OCI-LY1 (cell line): ENCODE results near the gene OPHN1.

Experiments used
- H2AFZ ChIP-seq: fragments of 200-600 bp; sonication (generic), shearing (Covaris generic); 2 replicates; pipeline ENCODE4 v1.6.0; 2014; ENCODE audit warnings: antibody characterized with exemption, mild to moderate bottlenecking, low read length
- H3F3A ChIP-seq: fragments of 200-600 bp; sonication (generic), shearing (Covaris generic); 2 replicates; pipeline ENCODE4 v1.6.0; 2014; ENCODE audit warnings: mild to moderate bottlenecking, antibody characterized with exemption, low read length, moderate library complexity; ENCODE audit not compliant: insufficient read depth
- H3K27ac ChIP-seq: fragments of 200-600 bp; sonication (generic); 2 replicates; pipeline ENCODE4 v1.5.1; 2014; ENCODE audit warnings: low read length, mixed run types, mild to moderate bottlenecking, low read depth; ENCODE audit not compliant: poor library complexity, severe bottlenecking
- H3K27me3 ChIP-seq: fragments of 200-600 bp; sonication (generic); 2 replicates; pipeline ENCODE4 v1.6.0; 2014; ENCODE audit warnings: antibody characterized with exemption, mild to moderate bottlenecking, low read length, moderate library complexity; ENCODE audit not compliant: insufficient read depth
- H3K36me3 ChIP-seq: fragments of 200-600 bp; sonication (generic); 2 replicates; pipeline ENCODE4 v1.6.1; 2014; ENCODE audit warnings: mild to moderate bottlenecking, antibody characterized with exemption, low read length, moderate library complexity, mixed read lengths; ENCODE audit not compliant: insufficient read depth
- H3K4me1 ChIP-seq: fragments of 200-600 bp; sonication (generic); 2 replicates; pipeline ENCODE4 v1.5.1; 2014; ENCODE audit warnings: mild to moderate bottlenecking, low read length, moderate library complexity; ENCODE audit not compliant: insufficient read depth, severe bottlenecking
- H3K4me2 ChIP-seq: fragments of 200-600 bp; sonication (generic), shearing (Covaris generic); 2 replicates; pipeline ENCODE4 v1.6.1; 2014; ENCODE audit warnings: low read length
- H3K4me3 ChIP-seq: fragments of 200-600 bp; sonication (generic); 2 replicates; pipeline ENCODE4 v1.5.1; 2014; ENCODE audit warnings: low read length, low read depth, mild to moderate bottlenecking, mixed read lengths; ENCODE audit not compliant: poor library complexity, severe bottlenecking
- H3K79me2 ChIP-seq: fragments of 200-600 bp; shearing (Covaris generic); 2 replicates; pipeline ENCODE4 v1.6.1; 2016; ENCODE audit warnings: mixed run types, low read length, mixed read lengths; ENCODE audit not compliant: insufficient read depth
- H3K9ac ChIP-seq: fragments of 200-600 bp; sonication (generic), shearing (Covaris generic); 2 replicates; pipeline ENCODE4 v1.6.1; 2014; ENCODE audit warnings: mild to moderate bottlenecking, low read length, mixed read lengths
- H3K9me2 ChIP-seq: fragments of 200-600 bp; sonication (generic), shearing (Covaris generic); 2 replicates; pipeline ENCODE4 v1.6.1; 2014; ENCODE audit warnings: low read depth, mild to moderate bottlenecking, low read length, mixed read lengths
- H3K9me3 ChIP-seq: fragments of 200-600 bp; shearing (Covaris generic); 2 replicates; pipeline ENCODE4 v1.6.1; 2014; ENCODE audit warnings: low read length, mixed read lengths
- H4K20me1 ChIP-seq: fragments of 200-600 bp; sonication (generic), shearing (Covaris generic); 2 replicates; pipeline ENCODE4 v1.6.0; 2016; ENCODE audit warnings: mild to moderate bottlenecking, low read length; ENCODE audit not compliant: insufficient read depth
- EZH2 ChIP-seq: fragments of 200-600 bp; sonication (generic), shearing (Covaris generic); IDR thresholded peaks from 2 replicates; pipeline ENCODE4 v1.8.0; 2017; ENCODE audit warnings: borderline replicate concordance, mixed run types, mild to moderate bottlenecking, antibody characterized with exemption, low read length, moderate library complexity, mixed read lengths
- TF ChIP-seq, protein P1 (sequence below): fragments of 200-600 bp; sonication (generic), shearing (Covaris generic); IDR thresholded peaks from 2 replicates; pipeline ENCODE4 v1.5.1; 2017; ENCODE audit warnings: mild to moderate bottlenecking, antibody characterized with exemption, low read length, moderate library complexity, mixed read lengths

Gene OPHN1

DNA sequence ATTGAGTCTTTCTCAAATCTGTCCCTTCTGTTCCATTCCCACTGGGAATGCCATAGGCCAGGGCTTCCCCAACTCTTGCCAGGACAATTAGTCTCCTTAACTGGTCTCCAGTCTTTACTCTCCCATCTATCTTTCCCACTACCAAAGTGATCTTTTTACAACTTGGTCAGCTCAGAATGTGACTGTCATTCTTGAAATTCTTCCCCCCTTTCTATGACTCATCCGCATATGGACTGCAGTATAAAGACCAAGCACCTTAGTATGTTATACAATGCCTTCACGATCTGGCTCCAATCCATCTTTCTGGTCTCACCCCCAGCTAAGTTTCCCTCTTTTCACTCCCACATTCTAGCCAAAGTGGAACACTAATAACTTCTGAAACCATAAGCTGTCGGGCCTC, 383.8 kb downstream of the OPHN1 start:
- H3F3A ChIP-seq: no peaks in the 10 kb centered on the region
- no peaks in the 10 kb centered on the region for H4K20me1 ChIP-seq
- no peaks in the 10 kb centered on the region for H3K79me2 ChIP-seq
- H3K27me3 ChIP-seq: no peaks in the 10 kb centered on the region
- no peak overlapping the region for H2AFZ ChIP-seq
- TF ChIP-seq EZH2: no peak
- TF ChIP-seq, protein P1, sequence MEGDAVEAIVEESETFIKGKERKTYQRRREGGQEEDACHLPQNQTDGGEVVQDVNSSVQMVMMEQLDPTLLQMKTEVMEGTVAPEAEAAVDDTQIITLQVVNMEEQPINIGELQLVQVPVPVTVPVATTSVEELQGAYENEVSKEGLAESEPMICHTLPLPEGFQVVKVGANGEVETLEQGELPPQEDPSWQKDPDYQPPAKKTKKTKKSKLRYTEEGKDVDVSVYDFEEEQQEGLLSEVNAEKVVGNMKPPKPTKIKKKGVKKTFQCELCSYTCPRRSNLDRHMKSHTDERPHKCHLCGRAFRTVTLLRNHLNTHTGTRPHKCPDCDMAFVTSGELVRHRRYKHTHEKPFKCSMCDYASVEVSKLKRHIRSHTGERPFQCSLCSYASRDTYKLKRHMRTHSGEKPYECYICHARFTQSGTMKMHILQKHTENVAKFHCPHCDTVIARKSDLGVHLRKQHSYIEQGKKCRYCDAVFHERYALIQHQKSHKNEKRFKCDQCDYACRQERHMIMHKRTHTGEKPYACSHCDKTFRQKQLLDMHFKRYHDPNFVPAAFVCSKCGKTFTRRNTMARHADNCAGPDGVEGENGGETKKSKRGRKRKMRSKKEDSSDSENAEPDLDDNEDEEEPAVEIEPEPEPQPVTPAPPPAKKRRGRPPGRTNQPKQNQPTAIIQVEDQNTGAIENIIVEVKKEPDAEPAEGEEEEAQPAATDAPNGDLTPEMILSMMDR: no peak
- no peak overlapping the region for H3K4me3 ChIP-seq
- no peaks in the 10 kb centered on the region for H3K36me3 ChIP-seq
- no peak overlapping the region for H3K4me2 ChIP-seq
- H3K9ac ChIP-seq: no peak overlapping the region
- H3K4me1 ChIP-seq: no peaks in the 10 kb centered on the region
- H3K9me3 ChIP-seq: no peaks in the 10 kb centered on the region
- H3K9me2 ChIP-seq: no peaks in the 10 kb centered on the region
- H3K27ac ChIP-seq: no peak overlapping the region

DNA sequence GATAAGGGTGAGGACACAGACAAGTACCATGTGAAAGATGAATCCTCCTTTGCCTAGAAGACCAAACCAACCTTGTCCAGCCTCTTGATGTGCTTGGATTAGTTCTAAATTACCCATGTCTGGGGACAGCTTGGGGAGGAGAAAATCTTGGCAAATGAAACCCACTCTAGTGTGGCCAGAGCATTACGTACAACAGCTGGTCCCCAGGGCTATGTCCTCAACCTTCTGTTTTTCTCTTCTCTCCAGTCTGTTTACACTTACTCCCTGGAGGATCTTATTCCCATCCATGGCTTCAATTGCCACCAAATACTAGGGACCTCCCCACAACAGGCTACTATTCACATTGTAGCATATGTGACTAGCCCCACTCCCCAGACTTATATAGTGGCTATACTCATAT, 384.5 kb downstream of the OPHN1 start:
- Histone ChIP-seq H3K27me3 (no peaks in the 10 kb centered on the region), H3K9me3 (no peaks in the 10 kb centered on the region), H3K4me1 (no peaks in the 10 kb centered on the region), H2AFZ (no peak overlapping the region), H3K27ac (no peak overlapping the region), H3K36me3 (no peaks in the 10 kb centered on the region), H3K9me2 (no peaks in the 10 kb centered on the region), H3K4me2 (no peak overlapping the region), H3F3A (no peaks in the 10 kb centered on the region), H4K20me1 (no peaks in the 10 kb centered on the region), H3K79me2 (no peaks in the 10 kb centered on the region), H3K9ac (no peak overlapping the region), H3K4me3 (no peak overlapping the region)
- TF ChIP-seq, protein P1: no peak
- TF ChIP-seq EZH2: no peak

DNA sequence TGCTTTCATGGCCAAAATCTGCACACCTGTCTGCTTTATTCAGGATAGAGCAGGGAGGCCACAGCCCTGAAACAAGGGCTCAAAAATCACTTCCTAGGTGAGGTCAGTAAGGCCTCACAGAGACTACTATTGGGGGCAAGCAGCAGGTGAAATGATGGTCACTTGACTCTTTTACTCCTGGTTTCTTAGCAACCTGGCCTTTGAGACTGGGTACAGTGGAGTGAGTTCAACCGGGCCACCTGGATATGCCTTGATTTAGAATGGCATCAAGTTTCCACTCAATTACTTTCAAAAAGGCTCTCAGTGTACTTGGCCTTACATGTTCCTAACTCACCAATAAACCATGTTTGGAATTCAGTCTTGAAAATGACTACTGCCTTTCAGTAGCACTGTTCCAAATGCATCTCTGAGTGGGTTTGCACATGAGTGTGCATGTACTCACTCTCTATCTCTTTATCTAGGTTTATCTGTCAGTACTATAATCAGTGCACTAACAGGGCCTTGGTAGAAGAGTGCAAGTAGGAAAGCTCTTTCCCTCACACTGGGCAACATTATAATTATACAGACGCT, 388.2 kb downstream of the OPHN1 start:
- Histone ChIP-seq H3K4me2 (no peak overlapping the region), H3K4me3 (no peak overlapping the region), H3K79me2 (no peaks in the 10 kb centered on the region), H2AFZ (no peak overlapping the region), H4K20me1 (no peaks in the 10 kb centered on the region), H3K9me3 (no peaks in the 10 kb centered on the region), H3K27ac (no peak overlapping the region), H3K9me2 (no peaks in the 10 kb centered on the region), H3K36me3 (no peaks in the 10 kb centered on the region), H3F3A (no peaks in the 10 kb centered on the region), H3K9ac (no peak overlapping the region), H3K27me3 (no peaks in the 10 kb centered on the region), H3K4me1 (no peaks in the 10 kb centered on the region)
- no peak for TF ChIP-seq EZH2
- TF ChIP-seq, protein P1: no peak
